Thymus (tissue), 11 donors: ENCODE measurements around the gene DIP2C. TPM values are rescaled to one million over a fixed set of nuclear protein-coding genes. Genes with fewer than 3 reads are reported as not detected.

Experiments
- DNase-seq, 9 donors: peaks; one replicate each; pipeline ENCODE4 v3.0.0-alpha.2; 2013; ENCODE audit warnings: low spot score in 9 of 9, low read depth in 6 of 9, missing footprints in 1 of 9
- H3K27ac ChIP-seq, 2 donors: one replicate each; pipeline ENCODE4 v1.5.1; 2013; ENCODE audit warnings: control low read depth in 1 of 2, low read depth in 1 of 2, low read length in 1 of 2, mild to moderate bottlenecking in 1 of 2, moderate library complexity in 1 of 2
- H3K27me3 ChIP-seq, 2 donors: one replicate each; pipeline ENCODE4 v1.5.1; 2013; ENCODE audit warnings: low read length in 1 of 2; ENCODE audit not compliant: control insufficient read depth in 2 of 2, insufficient read depth in 1 of 2
- H3K36me3 ChIP-seq, 2 donors: one replicate each; pipeline ENCODE4 v1.5.1; 2013; ENCODE audit warnings: low read length in 1 of 2, mild to moderate bottlenecking in 1 of 2, moderate library complexity in 1 of 2; ENCODE audit not compliant: control insufficient read depth in 2 of 2, insufficient read depth in 2 of 2
- H3K4me1 ChIP-seq, 2 donors: one replicate each; pipeline ENCODE4 v1.5.1; 2013; ENCODE audit warnings: low read length in 2 of 2; ENCODE audit not compliant: control insufficient read depth in 2 of 2, insufficient read depth in 2 of 2
- H3K4me3 ChIP-seq, 2 donors: one replicate each; pipeline ENCODE4 v1.5.1; 2013; ENCODE audit warnings: low read length in 2 of 2, control low read depth in 1 of 2, mild to moderate bottlenecking in 1 of 2
- H3K9me3 ChIP-seq, 2 donors: one replicate each; pipeline ENCODE4 v1.5.1; 2013; ENCODE audit warnings: low read length in 1 of 2, mild to moderate bottlenecking in 1 of 2; ENCODE audit not compliant: control insufficient read depth in 2 of 2, insufficient read depth in 1 of 2
- WGBS: extraction: QIAGEN DNeasy Blood & Tissue Kit; methylation state at CpG from one replicate; pipeline ENCODE4 v1.1.7; 2013; 5-methylcytosine and 5-hydroxymethylcytosine counted together
- polyA plus RNA-seq: library from polyadenylated mRNA; stranded (reverse); fragments of 200-250 nt; gene quantifications from one replicate; pipeline ENCODE4 v1.2.3, GENCODE V29; 2013
- total RNA-seq: library from RNA; stranded (reverse); fragments of 120-200 nt; gene quantifications from one replicate; pipeline ENCODE4 v1.2.4, GENCODE V29; 2013
- donor health status: healthy.

DIP2C gene
- total and polyA plus RNA-seq, 2 donors: 2.2 to 3.4 TPM

DNA sequence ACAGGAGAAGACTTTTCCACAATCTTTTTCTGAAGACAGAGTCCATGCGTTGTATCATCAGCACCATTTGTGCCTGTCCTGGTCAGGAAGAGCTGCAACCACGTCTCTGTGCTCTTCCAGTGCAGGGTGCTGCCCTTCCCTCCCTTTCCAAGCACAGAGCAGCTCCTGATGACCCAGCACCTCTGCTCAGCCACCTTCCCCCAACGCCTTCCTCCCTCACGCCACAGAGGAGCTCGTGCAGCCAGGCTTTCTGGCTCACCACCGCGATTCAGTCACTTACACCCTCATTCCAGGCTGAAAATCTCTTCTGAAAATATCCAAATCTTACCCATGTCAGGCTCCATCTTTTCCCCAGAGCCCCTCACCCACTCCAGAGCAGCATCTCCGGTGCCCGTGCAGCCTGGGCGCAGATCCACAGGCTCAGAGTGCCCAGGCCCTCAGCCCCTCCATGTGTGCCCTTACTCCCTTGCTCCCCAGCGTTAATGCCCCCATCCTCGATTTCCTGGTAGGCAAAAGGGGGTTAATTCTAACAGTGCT lies 181.5 kb downstream of the DIP2C start:
- DNase-seq: no peak
- Histone ChIP-seq H3K9me3 (peaks cover 0 to 14% of the 10 kb centered on the region in 2 donors), H3K4me1 (peaks cover 0 to 14% of the 10 kb centered on the region in 2 donors), H3K4me3 (no peak overlapping the region), H3K27me3 (no peaks in the 10 kb centered on the region), H3K36me3 (no peaks in the 10 kb centered on the region), H3K27ac (no peak overlapping the region)
- 85% methylated on average over 12 of the region's 12 CpGs for WGBS

DNA sequence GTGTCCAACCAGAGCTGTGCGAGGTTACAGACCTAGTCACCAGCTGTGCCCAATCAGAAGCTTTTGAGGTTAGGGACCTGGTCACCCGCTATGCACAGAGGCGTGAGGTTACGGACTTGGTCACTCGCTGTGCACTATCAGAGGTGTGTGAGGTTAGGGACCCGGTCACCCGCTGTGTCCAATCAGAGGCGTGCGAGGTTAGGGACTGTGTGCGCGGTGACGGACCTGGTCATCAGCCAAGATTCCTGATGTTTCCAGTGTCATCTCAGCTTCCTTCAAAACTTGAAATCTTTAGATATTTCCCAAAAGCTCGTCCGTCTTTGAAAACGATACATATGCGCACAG lies 182.1 kb downstream of the DIP2C start:
- Histone ChIP-seq H3K4me3 (no peak overlapping the region), H3K27me3 (no peaks in the 10 kb centered on the region), H3K36me3 (no peaks in the 10 kb centered on the region), H3K4me1 (peaks cover 0 to 14% of the 10 kb centered on the region in 2 donors), H3K27ac (no peak overlapping the region), H3K9me3 (peaks cover 0 to 14% of the 10 kb centered on the region in 2 donors)
- DNase-seq: no peak
- 97% methylated on average over 16 of the region's 16 CpGs for WGBS

DNA sequence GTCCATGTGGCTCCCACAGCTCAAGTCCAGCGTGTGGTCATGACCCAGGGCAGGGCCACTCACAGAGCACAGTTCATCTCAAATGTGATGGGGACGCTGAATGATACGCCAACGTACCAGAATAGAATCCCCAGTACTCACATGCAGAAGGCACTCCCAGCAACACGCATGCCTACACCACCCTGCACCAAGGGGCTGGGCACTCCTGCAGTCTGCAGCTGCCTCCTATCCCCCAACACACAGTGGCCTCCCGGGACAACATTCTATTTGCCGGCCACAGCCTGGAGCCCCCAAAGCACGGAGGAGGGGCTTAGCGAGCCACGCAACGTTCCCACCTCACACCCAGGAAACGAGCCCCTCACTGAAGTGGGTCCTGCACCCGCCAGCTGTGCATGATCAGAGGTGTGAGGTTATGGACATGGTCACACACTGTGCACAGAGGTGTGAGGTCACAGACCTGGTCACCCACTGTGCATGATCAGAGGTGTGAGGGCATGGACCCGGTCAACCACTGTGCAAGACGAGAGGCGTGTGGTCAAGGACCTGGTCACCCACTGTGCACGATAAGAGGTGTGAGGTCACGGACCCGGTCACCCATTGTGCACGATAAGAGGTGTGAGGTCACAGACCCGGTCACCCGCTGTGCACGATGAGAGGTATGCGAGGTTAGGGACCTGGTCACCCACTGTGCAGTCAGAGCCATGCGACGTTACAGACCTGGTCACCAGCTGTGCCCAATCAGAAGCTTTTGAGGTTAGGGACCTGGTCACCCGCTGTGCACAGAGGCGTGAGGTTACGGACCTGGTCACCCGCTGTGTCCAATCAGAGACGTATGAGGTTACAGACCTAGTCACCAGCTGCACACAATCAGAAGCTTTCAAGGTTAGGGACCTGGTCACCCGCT lies 182.8 kb downstream of the DIP2C start:
- 96% methylated on average over 32 of the region's 32 CpGs for WGBS
- DNase-seq: no peak

DNA sequence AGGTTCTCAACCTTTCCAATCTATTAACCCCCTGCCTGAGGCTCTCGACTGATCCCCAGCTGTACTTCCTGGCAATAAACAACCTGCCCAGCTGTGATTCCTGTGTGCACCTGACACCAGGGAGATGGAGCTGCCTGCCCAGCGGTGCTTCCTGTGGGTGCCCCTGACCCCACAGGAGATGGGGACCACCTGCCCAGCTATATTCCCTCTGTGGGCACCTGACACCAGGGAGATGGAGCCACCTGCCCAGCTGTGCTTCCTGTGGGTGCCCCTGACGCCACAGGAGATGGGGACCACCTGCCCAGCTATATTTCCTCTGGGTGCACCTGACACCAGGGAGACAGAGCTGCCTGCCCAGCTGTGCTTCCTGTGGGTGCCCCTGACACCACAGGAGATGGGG lies 184.0 kb downstream of the DIP2C start:
- no peaks in the 10 kb centered on the region for H3K27me3 ChIP-seq
- peaks cover 0 to 15% of the 10 kb centered on the region in 2 donors for H3K4me1 ChIP-seq
- H3K36me3 ChIP-seq: no peaks in the 10 kb centered on the region
- H3K4me3 ChIP-seq: no peak overlapping the region
- WGBS: 24% methylated on average over 3 of the region's 3 CpGs
- no peak overlapping the region for H3K27ac ChIP-seq
- DNase-seq: no peak
- H3K9me3 ChIP-seq: peaks cover 0 to 14% of the 10 kb centered on the region in 2 donors

More for the DNA sequence above, 182.8 kb downstream of the DIP2C start:
- H3K36me3 ChIP-seq: no peaks in the 10 kb centered on the region
- no peaks in the 10 kb centered on the region for H3K27me3 ChIP-seq
- H3K4me3 ChIP-seq: no peak overlapping the region
- peaks cover 0 to 16% of the 10 kb centered on the region in 2 donors for H3K4me1 ChIP-seq
- H3K27ac ChIP-seq: no peak overlapping the region
- H3K9me3 ChIP-seq: peaks cover 0 to 14% of the 10 kb centered on the region in 2 donors

DNA sequence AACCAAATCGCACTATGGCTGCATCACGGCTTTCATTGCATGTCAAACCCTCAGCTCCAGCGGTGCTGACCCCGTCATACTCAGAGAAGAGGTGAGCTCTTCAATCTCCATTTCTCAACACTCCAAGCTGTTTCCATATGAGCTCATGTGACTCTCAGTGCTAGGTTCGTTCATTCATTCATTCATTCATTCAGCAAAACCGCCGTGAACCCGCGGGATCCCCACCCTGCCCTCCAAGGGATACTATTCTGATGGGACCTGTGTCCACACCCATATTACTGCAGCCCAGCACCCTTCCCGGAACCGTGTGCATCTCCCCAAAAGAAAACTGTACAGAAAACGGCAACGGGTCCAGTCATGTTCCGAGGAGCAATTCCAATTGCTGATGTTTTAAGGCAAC lies 184.7 kb downstream of the DIP2C start:
- 95% methylated on average over 14 of the region's 14 CpGs for whole genome bisulfite sequencing
- no peak for DNase-seq

DNA sequence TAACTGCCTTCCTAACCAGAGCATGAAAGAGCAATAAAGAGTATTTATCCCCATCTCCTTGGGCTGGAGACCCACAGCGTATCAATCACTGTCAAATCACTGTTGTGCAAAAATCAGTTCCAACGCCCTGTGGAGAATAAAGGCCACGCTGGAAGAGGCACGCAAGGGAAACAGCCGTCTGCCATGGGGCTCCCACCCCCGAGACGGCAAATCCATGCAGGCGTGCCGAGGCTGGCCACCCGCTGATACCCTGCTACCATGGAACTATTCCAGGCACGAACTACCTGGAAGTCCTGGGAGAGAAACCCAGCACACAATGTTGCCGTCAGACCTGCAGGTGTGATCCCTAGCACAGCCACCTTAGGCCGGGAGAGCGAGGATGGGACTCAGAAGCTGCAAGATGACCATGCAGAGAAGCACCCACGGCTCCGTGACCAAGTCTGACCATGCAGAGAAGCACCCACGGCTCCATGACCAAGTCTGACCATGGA lies 185.3 kb downstream of the DIP2C start:
- peaks cover 0 to 14% of the 10 kb centered on the region in 2 donors for H3K9me3 ChIP-seq
- no peaks in the 10 kb centered on the region for H3K27me3 ChIP-seq
- H3K4me1 ChIP-seq: peaks cover 0 to 15% of the 10 kb centered on the region in 2 donors
- no peak for DNase-seq
- H3K4me3 ChIP-seq: no peak overlapping the region
- no peak overlapping the region for H3K27ac ChIP-seq
- H3K36me3 ChIP-seq: no peaks in the 10 kb centered on the region
- 94% methylated on average over 17 of the region's 17 CpGs for WGBS

More for the DNA sequence above, 184.7 kb downstream of the DIP2C start:
- no peak overlapping the region for H3K4me3 ChIP-seq
- peaks cover 0 to 14% of the 10 kb centered on the region in 2 donors for H3K9me3 ChIP-seq
- H3K27me3 ChIP-seq: no peaks in the 10 kb centered on the region
- no peak overlapping the region for H3K27ac ChIP-seq
- H3K4me1 ChIP-seq: peaks cover 0 to 14% of the 10 kb centered on the region in 2 donors
- no peaks in the 10 kb centered on the region for H3K36me3 ChIP-seq

DNA sequence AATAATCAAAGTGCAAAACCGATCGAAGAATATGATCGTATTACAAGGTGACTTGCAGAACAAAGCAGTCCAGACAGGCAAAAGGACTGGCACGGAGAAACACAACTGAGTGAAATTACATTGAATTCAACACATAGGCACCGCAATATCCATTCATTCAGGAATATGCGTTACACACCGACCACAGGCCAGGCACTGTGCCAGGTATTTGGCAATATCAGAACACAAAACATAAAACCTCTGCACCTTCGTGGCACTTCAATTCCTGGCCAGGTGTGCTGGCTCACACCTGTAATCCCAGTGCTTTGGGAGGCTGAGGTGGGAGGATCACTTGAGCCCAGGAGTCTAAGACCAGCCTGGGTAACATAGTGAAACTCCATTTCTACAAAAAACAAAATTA lies 187.9 kb downstream of the DIP2C start:
- Histone ChIP-seq H3K4me3 (no peak overlapping the region), H3K9me3 (peaks cover 0 to 8% of the 10 kb centered on the region in 2 donors), H3K27me3 (no peaks in the 10 kb centered on the region), H3K4me1 (peaks cover 0 to 18% of the 10 kb centered on the region in 2 donors), H3K27ac (no peak overlapping the region), H3K36me3 (no peaks in the 10 kb centered on the region)
- 44% methylated on average over 8 of the region's 8 CpGs for WGBS
- DNase-seq: no peak

DNA sequence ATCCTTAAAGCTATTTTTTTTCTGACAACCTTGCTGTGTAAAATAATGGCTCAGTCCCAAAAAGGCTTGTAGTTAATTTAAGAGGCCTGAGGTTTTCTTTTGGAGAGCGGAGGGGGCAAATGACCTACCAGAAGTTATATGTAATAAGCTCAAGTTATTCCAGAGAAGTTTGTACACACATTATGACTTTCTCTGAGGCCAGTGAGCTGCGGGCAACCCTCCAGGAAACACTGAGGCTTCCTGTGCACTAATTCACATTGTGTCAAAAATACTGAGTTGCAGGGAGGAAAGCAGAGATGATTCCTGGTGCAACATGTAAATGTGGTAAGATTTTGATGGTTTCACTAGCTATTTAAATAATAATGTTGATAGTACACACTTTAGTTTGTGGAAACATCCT lies 188.6 kb downstream of the DIP2C start:
- 5% methylated on average over 2 of the region's 2 CpGs for WGBS
- no peak overlapping the region for H3K4me3 ChIP-seq
- H3K9me3 ChIP-seq: peaks cover 0 to 6% of the 10 kb centered on the region in 2 donors
- no peaks in the 10 kb centered on the region for H3K27me3 ChIP-seq
- H3K27ac ChIP-seq: no peak overlapping the region
- peak in 1 of 9 donors; percentile 40 for DNase-seq
- H3K4me1 ChIP-seq: peaks cover 0 to 18% of the 10 kb centered on the region in 2 donors
- no peaks in the 10 kb centered on the region for H3K36me3 ChIP-seq

DNA sequence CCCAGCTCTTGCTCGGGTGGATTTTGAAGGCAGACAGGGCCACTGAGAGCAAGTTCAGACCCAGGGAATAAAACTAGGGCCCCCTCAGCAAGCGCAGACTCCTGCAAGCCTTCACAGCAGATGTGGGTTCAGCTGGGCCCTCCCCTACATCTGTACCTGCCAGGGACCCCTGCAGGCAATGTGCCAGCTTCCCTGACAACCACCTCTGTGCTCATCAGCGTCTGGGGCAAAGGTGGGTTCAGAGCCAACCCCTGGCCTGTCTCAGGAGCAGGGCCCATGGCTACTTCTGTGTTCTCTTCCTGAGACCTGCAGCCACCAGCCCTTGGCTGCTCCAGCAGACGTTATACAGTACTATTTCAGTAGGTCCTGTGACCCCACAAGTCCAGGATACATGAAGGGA lies 189.5 kb downstream of the DIP2C start:
- H3K4me3 ChIP-seq: no peak overlapping the region
- WGBS: 70% methylated on average over 4 of the region's 4 CpGs
- no peak for DNase-seq
- no peaks in the 10 kb centered on the region for H3K27me3 ChIP-seq
- peaks cover 0 to 18% of the 10 kb centered on the region in 2 donors for H3K4me1 ChIP-seq
- no peaks in the 10 kb centered on the region for H3K36me3 ChIP-seq
- H3K27ac ChIP-seq: no peak overlapping the region
- no peaks in the 10 kb centered on the region for H3K9me3 ChIP-seq
